ENCODE data around the gene MKLN1. TPM values are rescaled to one million over a fixed set of nuclear protein-coding genes. Genes with fewer than 3 reads are reported as not detected.

MKLN1 gene
- total and polyA plus RNA-seq, 2 of the 4 experiments (the other 2 are of a cell fraction), result 17.5 to 52.0 TPM

GRCh38 chr7:131346885-131347592 lies 19.4 kb downstream of the MKLN1 start:
- intact Hi-C loops (cut with micrococcal nuclease) (no loop called here), dilution Hi-C loops (cut with HindIII; ENCODE audit: low sequenced_read_pairs, unreplicated experiment) (no loop called here), in situ Hi-C loops (cut with MboI; ENCODE audit: low sequenced_read_pairs) (no loop called here)
- peaks cover 43% of the 10 kb centered on the region for H4K20me1 ChIP-seq (ENCODE audit: insufficient read depth, low read length)
- H2AK5ac ChIP-seq (ENCODE audit: low read depth, low read length), result no peak overlapping the region
- no peaks in the 10 kb centered on the region for H3K27me3 ChIP-seq (ENCODE audit: control insufficient read depth, insufficient read depth, low read length)
- no peak overlapping the region for H2BK20ac ChIP-seq (ENCODE audit: low read depth, low read length)
- ATAC-seq (ENCODE audit: low read depth) (no peak), DNase-seq (no peak)
- no peak overlapping the region for H4K91ac ChIP-seq (ENCODE audit: insufficient read depth, low read depth, low read length)
- H4K5ac ChIP-seq (ENCODE audit: low read depth, low read length), result no peak overlapping the region
- no peak overlapping the region for H3K4me2 ChIP-seq (ENCODE audit: low read depth, low read length)
- no peak overlapping the region for H3K18ac ChIP-seq (ENCODE audit: low read depth, low read length)
- no peak overlapping the region for H3K4me3 ChIP-seq (ENCODE audit: insufficient read depth, low read depth, low read length)
- no peak overlapping the region for H3K56ac ChIP-seq (ENCODE audit: extremely low read depth, insufficient read depth, low read length)
- no peak overlapping the region for H2BK5ac ChIP-seq (ENCODE audit: low read depth, low read length, poor library complexity, severe bottlenecking)
- H2AFZ ChIP-seq (replicated peaks; ENCODE audit: low read length, poor library complexity), result no peak overlapping the region
- no CpG with 5 or more reads among the region's 3 CpGs for WGBS, 2 experiments (ENCODE audit: extremely low coverage in 2 of 2, insufficient read length in 1 of 2)
- no TSS peak for BruUV-seq (replicated peaks)
- no peak for TF ChIP-seq RFX5 (IDR thresholded peaks at IDR 0.05; ENCODE audit: low read depth, low read length)
- TF ChIP-seq FOS (IDR thresholded peaks at IDR 0.05; ENCODE audit: low read depth, low read length), result no peak
- no peak for TF ChIP-seq ELK1 (IDR thresholded peaks at IDR 0.05; ENCODE audit: borderline replicate concordance, low read depth, low read length)
- no peak for TF ChIP-seq MXI1 (IDR thresholded peaks at IDR 0.05; ENCODE audit: borderline replicate concordance, low read depth, low read length)
- no peak for TF ChIP-seq USF2 (IDR thresholded peaks at IDR 0.05; ENCODE audit: low read depth, low read length)
- H3K9ac ChIP-seq (ENCODE audit: low read depth, low read length), result no peak overlapping the region
- H2BK15ac ChIP-seq (ENCODE audit: low read depth, low read length), result no peak overlapping the region
- H3K14ac ChIP-seq (replicated peaks; ENCODE audit: low read depth, low read length), result no peak overlapping the region
- ChIA-PET CTCF (no interaction called here), POLR2A (ENCODE audit: unreplicated experiment) (no interaction called here)
- H2BK120ac ChIP-seq (ENCODE audit: low read depth, low read length), result no peak overlapping the region
- no peak overlapping the region for H2AK9ac ChIP-seq (replicated peaks; ENCODE audit: low read depth, low read length, poor library complexity)
- peaks cover 2% of the 10 kb centered on the region; the same call in 1 of the 2 replicates for H3K36me3 ChIP-seq (ENCODE audit: control insufficient read depth, insufficient read depth, low read length)
- no peak overlapping the region for H3K27ac ChIP-seq (ENCODE audit: insufficient read depth, low read length)
- no peak overlapping the region for H4K8ac ChIP-seq (ENCODE audit: low read depth in 2 of 2, low read length in 2 of 2)
- no peaks in the 10 kb centered on the region for H3K9me3 ChIP-seq (ENCODE audit: control insufficient read depth, insufficient read depth, low read length)
- H3K4me1 ChIP-seq (ENCODE audit: control insufficient read depth, insufficient read depth, low read length), result no peaks in the 10 kb centered on the region; the same call in 1 of the 2 replicates
- H3K4ac ChIP-seq (ENCODE audit: low read depth, low read length), result no peak overlapping the region
- peaks cover 3% of the 10 kb centered on the region; the same call in 1 of the 2 replicates for H3K9me1 ChIP-seq (ENCODE audit: insufficient read depth, low read length)
- H3K23ac ChIP-seq (ENCODE audit: low read depth, low read length), result no peak overlapping the region
- H3K79me1 ChIP-seq (ENCODE audit: low read depth in 1 of 2, low read length in 2 of 2), result peaks cover 22 to 45% of the 10 kb centered on the region in 2 experiments; a peak in 3 of 4 replicates
